A673 (cell line): ENCODE data around the gene THOC5.

ENCODE experiments used
- EZH2 ChIP-seq: fragments of 200-600 bp; sonication (generic); IDR thresholded peaks from 2 replicates; pipeline ENCODE4 v1.6.1; 2017; ENCODE audit warnings: borderline replicate concordance, low read depth, mild to moderate bottlenecking, mixed read lengths, antibody characterized with exemption, low read length; ENCODE audit not compliant: poor library complexity, severe bottlenecking
- TF ChIP-seq, protein P1 (sequence below): fragments of 300-800, 200-600 bp; sonication (generic); conservative IDR thresholded peaks from 2 replicates; pipeline ENCODE4 v1.5.1; 2017; ENCODE audit warnings: low read depth, mild to moderate bottlenecking, antibody characterized with exemption, low read length, moderate library complexity, mixed read lengths

DNA sequence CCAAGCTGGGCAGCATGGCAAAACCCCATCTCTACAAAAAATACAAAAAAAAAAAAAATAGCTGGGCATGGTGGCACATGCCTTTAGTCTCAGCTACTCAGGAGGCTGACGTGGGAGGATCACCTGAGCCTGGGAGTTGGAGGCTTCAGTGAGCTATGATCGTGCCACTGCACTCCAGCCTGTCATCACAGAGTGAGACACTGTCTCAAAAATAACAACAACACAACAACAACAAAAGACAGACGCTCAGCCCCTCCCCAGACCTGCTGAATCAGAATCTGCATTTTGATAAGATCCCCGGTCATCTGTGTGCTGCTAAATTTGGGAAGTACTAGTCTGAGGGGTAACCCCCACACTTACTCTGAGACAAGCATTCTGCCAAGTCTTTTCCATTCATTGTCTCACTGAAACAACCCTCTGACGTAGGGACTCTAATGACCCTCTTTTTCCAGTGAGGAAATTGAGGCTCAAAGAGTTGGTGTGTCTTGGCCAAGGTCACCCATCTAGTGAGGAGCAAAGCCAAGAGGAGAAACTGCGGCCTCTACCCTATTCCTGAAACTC lies 66.1 kb downstream of the THOC5 start:
- TF ChIP-seq, protein P1, sequence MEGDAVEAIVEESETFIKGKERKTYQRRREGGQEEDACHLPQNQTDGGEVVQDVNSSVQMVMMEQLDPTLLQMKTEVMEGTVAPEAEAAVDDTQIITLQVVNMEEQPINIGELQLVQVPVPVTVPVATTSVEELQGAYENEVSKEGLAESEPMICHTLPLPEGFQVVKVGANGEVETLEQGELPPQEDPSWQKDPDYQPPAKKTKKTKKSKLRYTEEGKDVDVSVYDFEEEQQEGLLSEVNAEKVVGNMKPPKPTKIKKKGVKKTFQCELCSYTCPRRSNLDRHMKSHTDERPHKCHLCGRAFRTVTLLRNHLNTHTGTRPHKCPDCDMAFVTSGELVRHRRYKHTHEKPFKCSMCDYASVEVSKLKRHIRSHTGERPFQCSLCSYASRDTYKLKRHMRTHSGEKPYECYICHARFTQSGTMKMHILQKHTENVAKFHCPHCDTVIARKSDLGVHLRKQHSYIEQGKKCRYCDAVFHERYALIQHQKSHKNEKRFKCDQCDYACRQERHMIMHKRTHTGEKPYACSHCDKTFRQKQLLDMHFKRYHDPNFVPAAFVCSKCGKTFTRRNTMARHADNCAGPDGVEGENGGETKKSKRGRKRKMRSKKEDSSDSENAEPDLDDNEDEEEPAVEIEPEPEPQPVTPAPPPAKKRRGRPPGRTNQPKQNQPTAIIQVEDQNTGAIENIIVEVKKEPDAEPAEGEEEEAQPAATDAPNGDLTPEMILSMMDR: no peak
- TF ChIP-seq EZH2: no peak
